Measurements from ENCODE around the gene GLG1.
A peak's percentile ranks its signal among the peaks of the same experiment; 100 is the strongest.

Gene GLG1

GRCh38 chr16:74641969-74642368, 35.1 kb upstream of the GLG1 start:
- TF ChIP-seq CTCF (conservative IDR thresholded peaks at IDR 0.05; ENCODE audit: low read depth, low read length), result no peak

GRCh38 chr16:74637742-74638453, 31.0 kb upstream of the GLG1 start:
- DNase-seq (ENCODE audit: low read depth), result no peak
- TF ChIP-seq CTCF (conservative IDR thresholded peaks at IDR 0.05; ENCODE audit: low read depth, low read length), result no peak
- no peak overlapping the region for H3K4me3 ChIP-seq (ENCODE audit: low read depth, low read length)

More at GRCh38 chr16:74641969-74642368, 35.1 kb upstream of the GLG1 start:
- DNase-seq (ENCODE audit: low read depth), result no peak
- no peak overlapping the region for H3K4me3 ChIP-seq (ENCODE audit: low read depth, low read length)

- no peak overlapping the region for H3K4me3 ChIP-seq (ENCODE audit: low read depth, low read length)
- no peak for DNase-seq (ENCODE audit: low read depth)
- no peak for TF ChIP-seq CTCF (conservative IDR thresholded peaks at IDR 0.05; ENCODE audit: low read depth, low read length)
Measured at GRCh38 chr16:74635303-74635702, 28.4 kb upstream of the GLG1 start.

- TF ChIP-seq CTCF (conservative IDR thresholded peaks at IDR 0.05; ENCODE audit: low read depth, low read length), result no peak
- no peak overlapping the region for H3K4me3 ChIP-seq (ENCODE audit: low read depth, low read length)
- no peak for DNase-seq (ENCODE audit: low read depth)
Measured at GRCh38 chr16:74633686-74634085, 26.8 kb upstream of the GLG1 start.

GRCh38 chr16:74627506-74628220, 20.7 kb upstream of the GLG1 start:
- no peak overlapping the region for H3K4me3 ChIP-seq (ENCODE audit: low read depth, low read length)
- peak; percentile 47 for DNase-seq (ENCODE audit: low read depth)
- TF ChIP-seq CTCF (conservative IDR thresholded peaks at IDR 0.05; ENCODE audit: low read depth, low read length), result no peak

GRCh38 chr16:74626741-74627416, 20.0 kb upstream of the GLG1 start:
- DNase-seq (ENCODE audit: low read depth), result peak; percentile 32
- no peak overlapping the region for H3K4me3 ChIP-seq (ENCODE audit: low read depth, low read length)
- no peak for TF ChIP-seq CTCF (conservative IDR thresholded peaks at IDR 0.05; ENCODE audit: low read depth, low read length)

Data from choroid plexus epithelial cell (primary cell).